HEK293 (cell line): ENCODE measurements around the gene PDE11A.

Source experiments
- CTCF ChIA-PET: fragments of 350-600 bp; formaldehyde crosslinking; extraction: SDS; loops from one replicate; lab custom pipeline; 2021; ENCODE audit warnings: antibody characterized with exemption; lab: Yijun Ruan, JAX
- POLR2A ChIA-PET: fragments of 300-600 bp; formaldehyde crosslinking; extraction: SDS; loops from one replicate; lab custom pipeline; 2020; ENCODE audit warnings: antibody characterized with exemption, inconsistent platforms; lab: Yijun Ruan, JAX
- H3K27ac ChIP-seq: fragments of 200-500 bp; sonication (Bioruptor generic); 2 replicates; pipeline ENCODE4 v1.5.1; 2014; ENCODE audit warnings: low read depth, low read length, control low read depth, inconsistent platforms; ENCODE audit errors: extremely low read depth
- H3K36me3 ChIP-seq, 2 experiments: fragments of 200-500 bp in 1 of 2; sonication (Bioruptor generic) in 1 of 2; 1 replicate in 1 of 2; 2 replicates in 1 of 2; pipeline ENCODE4 v1.5.1; 2014 to 2017; ENCODE audit warnings: inconsistent platforms in 2 of 2, low read length in 2 of 2; ENCODE audit not compliant: control insufficient read depth in 2 of 2, insufficient read depth in 1 of 2
- H3K4me1 ChIP-seq: fragments of 200-500 bp; sonication (Bioruptor generic); 2 replicates; pipeline ENCODE4 v1.5.1; 2014; ENCODE audit warnings: mild to moderate bottlenecking, low read length, inconsistent platforms; ENCODE audit not compliant: control insufficient read depth, insufficient read depth
- H3K4me3 ChIP-seq: 2 replicates; pipeline ENCODE4 v1.5.1; 2011; ENCODE audit warnings: low read depth, mild to moderate bottlenecking, control low read depth, low read length, moderate library complexity
- H3K9me3 ChIP-seq: fragments of 200-500 bp; sonication (Bioruptor generic); 2 replicates; pipeline ENCODE4 v1.5.1; 2014; ENCODE audit warnings: low read depth, low read length, inconsistent platforms; ENCODE audit not compliant: control insufficient read depth, insufficient read depth
- HOXA7 ChIP-seq: sonication (generic); formaldehyde crosslinking; IDR thresholded peaks from 2 replicates; pipeline ENCODE4 v1.8.1; 2022; ENCODE audit warnings: missing genetic modification reagents, borderline replicate concordance
- IKZF3 ChIP-seq: fragments of 450-650 bp; IDR thresholded peaks from 2 replicates; pipeline ENCODE4 v1.5.0; 2018; ENCODE audit warnings: missing biosample characterization, mild to moderate bottlenecking, missing genetic modification characterization, moderate library complexity
- KLF8 ChIP-seq: fragments of 450-650 bp; formaldehyde crosslinking; IDR thresholded peaks from 2 replicates; pipeline ENCODE4 v1.5.1; 2016; ENCODE audit warnings: missing biosample characterization, missing genetic modification characterization
- MZF1 ChIP-seq: fragments of 450-650 bp; formaldehyde crosslinking; IDR thresholded peaks from 2 replicates; pipeline ENCODE4 v1.5.1; 2017; ENCODE audit warnings: missing biosample characterization, missing genetic modification characterization, borderline replicate concordance
- SP7 ChIP-seq: fragments of 450-650 bp; formaldehyde crosslinking; IDR thresholded peaks from 2 replicates; pipeline ENCODE4 v1.5.1; 2016; ENCODE audit warnings: missing biosample characterization, missing genetic modification characterization
- YY1 ChIP-seq: fragments of 450-650 bp; formaldehyde crosslinking; IDR thresholded peaks from 2 replicates; pipeline ENCODE4 v1.5.1; 2018; ENCODE audit warnings: missing biosample characterization, missing genetic modification characterization
- ZBTB20 ChIP-seq: fragments of 450-650 bp; formaldehyde crosslinking; IDR thresholded peaks from 2 replicates; pipeline ENCODE4 v1.5.1; 2016; ENCODE audit warnings: missing biosample characterization, missing genetic modification characterization
- ZBTB21 ChIP-seq: fragments of 450-650 bp; formaldehyde crosslinking; IDR thresholded peaks from 2 replicates; pipeline ENCODE4 v1.5.1; 2017; ENCODE audit warnings: missing biosample characterization, missing genetic modification characterization
- ZNF157 ChIP-seq: fragments of 450-650 bp; formaldehyde crosslinking; IDR thresholded peaks from 2 replicates; pipeline ENCODE4 v1.5.1; 2016; ENCODE audit warnings: missing biosample characterization, missing genetic modification characterization
- ZNF404 ChIP-seq: fragments of 450-650 bp; formaldehyde crosslinking; IDR thresholded peaks from 2 replicates; pipeline ENCODE4 v1.5.1; 2017; ENCODE audit warnings: missing biosample characterization, missing genetic modification characterization
- ZNF48 ChIP-seq: fragments of 450-650 bp; formaldehyde crosslinking; IDR thresholded peaks from 2 replicates; pipeline ENCODE4 v1.5.1; 2016; ENCODE audit warnings: missing biosample characterization, missing genetic modification characterization
- ZNF670 ChIP-seq: fragments of 450-650 bp; formaldehyde crosslinking; IDR thresholded peaks from 2 replicates; pipeline ENCODE4 v1.5.1; 2016; ENCODE audit warnings: missing biosample characterization, missing genetic modification characterization, low read depth
- ZNF747 ChIP-seq: fragments of 450-650 bp; formaldehyde crosslinking; IDR thresholded peaks from 2 replicates; pipeline ENCODE4 v1.5.1; 2016; ENCODE audit warnings: missing biosample characterization, missing genetic modification characterization
- ZNF785 ChIP-seq: fragments of 450-650 bp; formaldehyde crosslinking; IDR thresholded peaks from 2 replicates; pipeline ENCODE4 v1.5.1; 2016; ENCODE audit warnings: missing biosample characterization, missing genetic modification characterization
- TF ChIP-seq, protein P1 (sequence below): fragments of 450-650 bp; formaldehyde crosslinking; conservative IDR thresholded peaks from 2 replicates; pipeline ENCODE4 v1.5.1; 2016; ENCODE audit warnings: low read depth, missing biosample characterization, missing genetic modification characterization
- TF ChIP-seq, protein P2 (sequence below): fragments of 450-650 bp; formaldehyde crosslinking; IDR thresholded peaks from 2 replicates; pipeline ENCODE4 v1.5.1; 2016; ENCODE audit warnings: missing biosample characterization, missing genetic modification characterization

Gene PDE11A

DNA sequence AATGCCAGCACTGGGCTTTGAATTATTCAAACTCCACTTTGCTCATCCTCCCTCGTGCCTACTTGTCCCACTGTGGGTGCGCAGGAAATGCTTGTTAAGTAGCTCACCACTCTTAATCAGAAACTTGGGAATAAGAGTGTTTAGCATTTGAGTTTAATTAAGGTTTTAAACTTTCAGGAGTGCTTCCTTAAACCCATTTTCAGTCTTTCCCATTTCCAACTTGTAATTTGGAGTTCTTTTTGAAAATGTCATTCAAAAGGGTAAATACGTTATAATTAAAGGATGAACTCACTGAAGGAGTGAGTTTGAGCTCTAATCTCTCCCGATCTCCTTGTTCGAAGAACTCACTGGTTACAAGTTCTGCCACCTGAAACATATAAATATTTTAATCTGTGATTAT lies 403.4 kb downstream of the PDE11A start (continued):
- TF ChIP-seq, protein P1, sequence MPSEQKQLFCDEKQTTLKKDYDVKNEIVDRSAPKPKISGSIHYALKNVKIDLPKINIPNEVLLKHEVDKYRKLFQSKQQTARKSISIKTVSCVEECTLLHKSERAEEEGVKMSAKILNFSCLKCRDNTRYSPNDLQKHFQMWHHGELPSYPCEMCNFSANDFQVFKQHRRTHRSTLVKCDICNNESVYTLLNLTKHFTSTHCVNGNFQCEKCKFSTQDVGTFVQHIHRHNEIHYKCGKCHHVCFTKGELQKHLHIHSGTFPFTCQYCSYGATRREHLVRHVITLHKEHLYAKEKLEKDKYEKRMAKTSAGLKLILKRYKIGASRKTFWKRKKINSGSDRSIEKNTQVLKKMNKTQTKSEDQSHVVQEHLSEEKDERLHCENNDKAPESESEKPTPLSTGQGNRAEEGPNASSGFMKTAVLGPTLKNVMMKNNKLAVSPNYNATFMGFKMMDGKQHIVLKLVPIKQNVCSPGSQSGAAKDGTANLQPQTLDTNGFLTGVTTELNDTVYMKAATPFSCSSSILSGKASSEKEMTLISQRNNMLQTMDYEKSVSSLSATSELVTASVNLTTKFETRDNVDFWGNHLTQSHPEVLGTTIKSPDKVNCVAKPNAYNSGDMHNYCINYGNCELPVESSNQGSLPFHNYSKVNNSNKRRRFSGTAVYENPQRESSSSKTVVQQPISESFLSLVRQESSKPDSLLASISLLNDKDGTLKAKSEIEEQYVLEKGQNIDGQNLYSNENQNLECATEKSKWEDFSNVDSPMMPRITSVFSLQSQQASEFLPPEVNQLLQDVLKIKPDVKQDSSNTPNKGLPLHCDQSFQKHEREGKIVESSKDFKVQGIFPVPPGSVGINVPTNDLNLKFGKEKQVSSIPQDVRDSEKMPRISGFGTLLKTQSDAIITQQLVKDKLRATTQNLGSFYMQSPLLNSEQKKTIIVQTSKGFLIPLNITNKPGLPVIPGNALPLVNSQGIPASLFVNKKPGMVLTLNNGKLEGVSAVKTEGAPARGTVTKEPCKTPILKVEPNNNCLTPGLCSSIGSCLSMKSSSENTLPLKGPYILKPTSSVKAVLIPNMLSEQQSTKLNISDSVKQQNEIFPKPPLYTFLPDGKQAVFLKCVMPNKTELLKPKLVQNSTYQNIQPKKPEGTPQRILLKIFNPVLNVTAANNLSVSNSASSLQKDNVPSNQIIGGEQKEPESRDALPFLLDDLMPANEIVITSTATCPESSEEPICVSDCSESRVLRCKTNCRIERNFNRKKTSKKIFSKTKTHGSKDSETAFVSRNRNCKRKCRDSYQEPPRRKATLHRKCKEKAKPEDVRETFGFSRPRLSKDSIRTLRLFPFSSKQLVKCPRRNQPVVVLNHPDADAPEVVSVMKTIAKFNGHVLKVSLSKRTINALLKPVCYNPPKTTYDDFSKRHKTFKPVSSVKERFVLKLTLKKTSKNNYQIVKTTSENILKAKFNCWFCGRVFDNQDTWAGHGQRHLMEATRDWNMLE (tag by site-specific recombination): no peak
- TF ChIP-seq IKZF3 (tag by site-specific recombination): no peak
- no peak for TF ChIP-seq ZNF48 (tag by site-specific recombination)
- no peak for TF ChIP-seq ZBTB21 (tag by site-specific recombination)
- no peak for TF ChIP-seq KLF8
- no peak for TF ChIP-seq MZF1 (tag by site-specific recombination)

DNA sequence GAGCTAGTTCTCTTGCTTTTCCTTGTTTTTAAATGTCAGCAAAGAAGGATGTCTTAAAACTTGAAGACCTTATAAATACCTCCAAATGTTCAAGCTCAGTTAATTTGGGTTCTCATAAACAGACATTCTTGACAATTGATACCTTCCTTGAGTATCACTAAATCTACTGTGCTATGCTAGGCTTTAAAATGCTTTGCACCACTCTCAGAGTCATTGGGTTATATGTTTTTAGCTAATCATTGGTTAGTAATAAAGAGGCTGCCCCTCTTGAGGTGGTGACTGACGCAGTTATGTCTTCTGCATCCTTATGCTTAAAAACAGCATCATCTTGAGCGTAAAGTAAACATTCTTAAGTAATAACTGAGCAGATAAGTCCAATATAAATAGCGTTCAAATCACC lies 404.0 kb downstream of the PDE11A start:
- POLR2A ChIA-PET: no interaction called here
- CTCF ChIA-PET: interaction anchor here (0.6 to 1.2 kb wide), 2 partner anchors 13 to 22 kb away, joined by 3 to 4 read pairs; no protein-coding TSS in a partner anchor

DNA sequence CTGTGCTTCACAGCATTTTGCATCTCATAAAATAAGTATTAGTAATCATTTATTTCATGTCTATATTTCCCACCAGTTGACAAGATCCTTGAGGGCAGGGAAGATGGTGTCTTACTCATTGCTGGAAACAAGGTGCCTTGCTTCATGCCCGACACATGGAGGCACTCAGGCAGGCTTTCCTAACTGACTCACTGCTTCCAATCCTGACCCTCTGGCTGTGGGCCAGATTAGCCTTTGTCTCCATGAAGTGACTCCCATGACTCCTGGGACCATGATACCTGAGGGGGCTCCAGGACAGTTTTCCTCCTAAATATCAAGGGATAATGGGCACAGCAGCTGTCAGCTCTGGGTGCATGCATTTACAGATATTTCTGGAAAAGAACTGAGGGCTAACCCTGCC lies 405.0 kb downstream of the PDE11A start:
- Histone ChIP-seq H3K4me1 (no peaks in the 10 kb centered on the region), H3K9me3 (no peaks in the 10 kb centered on the region), H3K27ac (no peak overlapping the region), H3K4me3 (no peak overlapping the region), H3K36me3 (no peaks in the 10 kb centered on the region)
- CTCF ChIA-PET: interaction anchor here (0.6 kb wide), 1 partner anchor 335 kb away, joined by 3 read pairs; no protein-coding TSS in a partner anchor
- POLR2A ChIA-PET: no interaction called here
- TF ChIP-seq ZNF747 (tag by site-specific recombination): no peak
- TF ChIP-seq, protein P2, sequence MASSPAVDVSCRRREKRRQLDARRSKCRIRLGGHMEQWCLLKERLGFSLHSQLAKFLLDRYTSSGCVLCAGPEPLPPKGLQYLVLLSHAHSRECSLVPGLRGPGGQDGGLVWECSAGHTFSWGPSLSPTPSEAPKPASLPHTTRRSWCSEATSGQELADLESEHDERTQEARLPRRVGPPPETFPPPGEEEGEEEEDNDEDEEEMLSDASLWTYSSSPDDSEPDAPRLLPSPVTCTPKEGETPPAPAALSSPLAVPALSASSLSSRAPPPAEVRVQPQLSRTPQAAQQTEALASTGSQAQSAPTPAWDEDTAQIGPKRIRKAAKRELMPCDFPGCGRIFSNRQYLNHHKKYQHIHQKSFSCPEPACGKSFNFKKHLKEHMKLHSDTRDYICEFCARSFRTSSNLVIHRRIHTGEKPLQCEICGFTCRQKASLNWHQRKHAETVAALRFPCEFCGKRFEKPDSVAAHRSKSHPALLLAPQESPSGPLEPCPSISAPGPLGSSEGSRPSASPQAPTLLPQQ (tag by site-specific recombination): no peak
- no peak for TF ChIP-seq ZNF670
- TF ChIP-seq ZBTB20: no peak
- no peak for TF ChIP-seq HOXA7 (CRISPR knock-in tag)
- no peak for TF ChIP-seq YY1 (tag by site-specific recombination)
- no peak for TF ChIP-seq SP7 (tag by site-specific recombination)
- no peak for TF ChIP-seq ZNF404

More for the DNA sequence above, 404.0 kb downstream of the PDE11A start:
- Histone ChIP-seq H3K27ac (no peak overlapping the region), H3K36me3 (no peaks in the 10 kb centered on the region), H3K4me3 (no peak overlapping the region), H3K9me3 (no peaks in the 10 kb centered on the region), H3K4me1 (no peaks in the 10 kb centered on the region)
- TF ChIP-seq ZNF157 (tag by site-specific recombination) (no peak), ZNF785 (tag by site-specific recombination) (no peak)
